Measurements from ENCODE around the gene PLXNA3.

The PLXNA3 gene

GRCh38 chrX:154440623-154441357, 17.3 kb upstream of the PLXNA3 start:
- TF ChIP-seq CTCF (IDR thresholded peaks at IDR 0.05; ENCODE audit: insufficient read depth, low read length, poor library complexity, severe bottlenecking) (no peak), EZH2phosphoT487 (conservative IDR thresholded peaks at IDR 0.05; ENCODE audit: low read length) (no peak)
- no peak overlapping the region for H3K4me2 ChIP-seq (ENCODE audit: low read depth, low read length, poor library complexity, severe bottlenecking)
- no peaks in the 10 kb centered on the region for H3K27me3 ChIP-seq (ENCODE audit: low read length)
- peaks cover 10% of the 10 kb centered on the region; the same call in 1 of the 2 replicates for H3F3A ChIP-seq (ENCODE audit: insufficient read depth)
- H3K36me3 ChIP-seq (ENCODE audit: low read length): no peaks in the 10 kb centered on the region
- H2AFZ ChIP-seq (ENCODE audit: low read depth, low read length, severe bottlenecking): no peak overlapping the region
- H3K9me3 ChIP-seq (ENCODE audit: insufficient read depth, low read length): no peaks in the 10 kb centered on the region
- peaks cover 15% of the 10 kb centered on the region for H3K79me2 ChIP-seq (ENCODE audit: insufficient read depth, low read length)
- no peak overlapping the region for H3K4me3 ChIP-seq (ENCODE audit: insufficient read depth, low read length, poor library complexity, severe bottlenecking)
- H4K20me1 ChIP-seq (ENCODE audit: low read depth, low read length): no peaks in the 10 kb centered on the region
- no peaks in the 10 kb centered on the region for H3K9me2 ChIP-seq (replicated peaks; ENCODE audit: insufficient read depth, low read length)
- no peak overlapping the region for H3K27ac ChIP-seq (ENCODE audit: low read depth, low read length)
- H3K9ac ChIP-seq (ENCODE audit: low read length): no peak overlapping the region

GRCh38 chrX:154441564-154441963, 16.5 kb upstream of the PLXNA3 start:
- Histone ChIP-seq H4K20me1 (ENCODE audit: low read depth, low read length) (no peaks in the 10 kb centered on the region), H3K27me3 (ENCODE audit: low read length) (no peaks in the 10 kb centered on the region)

GRCh38 chrX:154441984-154442707, 15.9 kb upstream of the PLXNA3 start:
- H3K79me2 ChIP-seq (ENCODE audit: insufficient read depth, low read length): peaks cover 15% of the 10 kb centered on the region

More at GRCh38 chrX:154441564-154441963, 16.5 kb upstream of the PLXNA3 start:
- Histone ChIP-seq H3K9ac (ENCODE audit: low read length) (no peak overlapping the region), H3K9me2 (replicated peaks; ENCODE audit: insufficient read depth, low read length) (no peaks in the 10 kb centered on the region), H3K9me3 (ENCODE audit: insufficient read depth, low read length) (no peaks in the 10 kb centered on the region), H3K36me3 (ENCODE audit: low read length) (no peaks in the 10 kb centered on the region), H3K4me2 (ENCODE audit: low read depth, low read length, poor library complexity, severe bottlenecking) (no peak overlapping the region), H3K27ac (ENCODE audit: low read depth, low read length) (no peak overlapping the region), H3K4me3 (ENCODE audit: insufficient read depth, low read length, poor library complexity, severe bottlenecking) (no peak overlapping the region), H2AFZ (ENCODE audit: low read depth, low read length, severe bottlenecking) (no peak overlapping the region), H3K79me2 (ENCODE audit: insufficient read depth, low read length) (peaks cover 15% of the 10 kb centered on the region), H3F3A (ENCODE audit: insufficient read depth) (0 out of 2 replicates have a peak, but pooled peaks cover 5% of the 10 kb centered on the region)
- TF ChIP-seq CTCF (IDR thresholded peaks at IDR 0.05; ENCODE audit: insufficient read depth, low read length, poor library complexity, severe bottlenecking): no peak
- TF ChIP-seq EZH2phosphoT487 (conservative IDR thresholded peaks at IDR 0.05; ENCODE audit: low read length): no peak

More at GRCh38 chrX:154441984-154442707, 15.9 kb upstream of the PLXNA3 start:
- H3F3A ChIP-seq (ENCODE audit: insufficient read depth): 0 out of 2 replicates have a peak, but pooled peaks cover 5% of the 10 kb centered on the region
- no peak overlapping the region for H3K27ac ChIP-seq (ENCODE audit: low read depth, low read length)
- H4K20me1 ChIP-seq (ENCODE audit: low read depth, low read length): no peaks in the 10 kb centered on the region
- no peaks in the 10 kb centered on the region for H3K9me2 ChIP-seq (replicated peaks; ENCODE audit: insufficient read depth, low read length)
- H3K4me2 ChIP-seq (ENCODE audit: low read depth, low read length, poor library complexity, severe bottlenecking): no peak overlapping the region
- no peaks in the 10 kb centered on the region for H3K9me3 ChIP-seq (ENCODE audit: insufficient read depth, low read length)
- H3K9ac ChIP-seq (ENCODE audit: low read length): no peak overlapping the region
- no peak for TF ChIP-seq EZH2phosphoT487 (conservative IDR thresholded peaks at IDR 0.05; ENCODE audit: low read length)
- TF ChIP-seq CTCF (IDR thresholded peaks at IDR 0.05; ENCODE audit: insufficient read depth, low read length, poor library complexity, severe bottlenecking): no peak
- no peaks in the 10 kb centered on the region for H3K36me3 ChIP-seq (ENCODE audit: low read length)
- no peaks in the 10 kb centered on the region for H3K27me3 ChIP-seq (ENCODE audit: low read length)
- H3K4me3 ChIP-seq (ENCODE audit: insufficient read depth, low read length, poor library complexity, severe bottlenecking): no peak overlapping the region
- no peak overlapping the region for H2AFZ ChIP-seq (ENCODE audit: low read depth, low read length, severe bottlenecking)
